GM18907 (cell line): ENCODE measurements around the gene PPP1CA.

Experiments
- ATAC-seq: cut with Tn5 transposase; IDR thresholded peaks from one replicate; pipeline ENCODE4 v1.9.1; 2021; ENCODE audit warnings: mild to moderate bottlenecking, moderate library complexity; ENCODE audit not compliant: unreplicated experiment

PPP1CA gene

GRCh38 chr11:67354075-67355022 is 47.3 kb downstream of the PPP1CA start:
- no peak for ATAC-seq

- ATAC-seq, result peak; percentile 71
Measured at GRCh38 chr11:67353317-67354074, 48.2 kb downstream of the PPP1CA start, which contains the start of gene POLD4. TSS of gene POLD4 (minus strand) at chr11:67353546. CDS start at chr11:67353399, 147 bp downstream.

- ATAC-seq, result peak; percentile 13
Measured at GRCh38 chr11:67352546-67353316, 48.9 kb downstream of the PPP1CA start.

GRCh38 chr11:67351275-67352005 is 50.2 kb downstream of the PPP1CA start:
- no peak for ATAC-seq

- ATAC-seq, result no peak
Measured at GRCh38 chr11:67349928-67350465, 51.7 kb downstream of the PPP1CA start.

GRCh38 chr11:67349457-67349856 is 52.2 kb downstream of the PPP1CA start:
- no peak for ATAC-seq

GRCh38 chr11:67349036-67349435 is 52.6 kb downstream of the PPP1CA start:
- no peak for ATAC-seq
